ENCODE results near the gene MYL6. TPM values are rescaled to one million over a fixed set of nuclear protein-coding genes. Genes with fewer than 3 reads are reported as not detected.

MYL6 gene
- total RNA-seq, 1 experiment from 2014 or later = 1,181 TPM

- H2BK12ac ChIP-seq (ENCODE audit: insufficient read length, low read depth, low read length) = no peak overlapping the region
- no peak overlapping the region; a peak in 1 of 5 replicates for H3K4me3 Mint-ChIP-seq
These were observed 34.4 kb downstream of the MYL6 start for GRCh38 chr12:56192582-56192981.

More at GRCh38 chr12:56192582-56192981, 34.4 kb downstream of the MYL6 start:
- Mint-ChIP-seq H3K4me1 (peaks cover 22 to 25% of the 10 kb centered on the region in 2 experiments), H3K27me3 (ENCODE audit: low read depth) (peaks cover 3% of the 10 kb centered on the region; the same call in 1 of the 2 replicates), H3K9me3 (0 out of 5 replicates have a peak, but pooled peaks cover 0 to 3% of the 10 kb centered on the region in 2 experiments), H3K27ac (no peak overlapping the region), H3K36me3 (ENCODE audit: insufficient read depth in 1 of 3, low read depth in 3 of 3) (peaks cover 13 to 20% (median 16%) of the 10 kb centered on the region in 3 experiments; a peak in 6 of 7 replicates)
- H3K9ac ChIP-seq (ENCODE audit: extremely low read depth, insufficient read length, low read length) = no peak overlapping the region
- H3K27ac ChIP-seq (ENCODE audit: insufficient read length, low read depth, low read length) = no peak overlapping the region
- H2BK20ac ChIP-seq (ENCODE audit: low read depth, low read length, poor library complexity, severe bottlenecking) = no peak overlapping the region
- H4K91ac ChIP-seq (ENCODE audit: insufficient read length, low read depth, low read length) = no peak overlapping the region
- no peak overlapping the region for H3K56ac ChIP-seq (ENCODE audit: insufficient read length, low read depth, low read length)
- H3K18ac ChIP-seq (ENCODE audit: insufficient read length, low read depth, low read length) = no peak overlapping the region
- no peak for TF ChIP-seq CTCF (conservative IDR thresholded peaks at IDR 0.05)
- H4K5ac ChIP-seq (ENCODE audit: insufficient read length, low read depth, low read length) = no peak overlapping the region
- H4K8ac ChIP-seq (replicated peaks; ENCODE audit: insufficient read length, low read depth, low read length) = no peak overlapping the region
- H3K23ac ChIP-seq (ENCODE audit: insufficient read length, low read depth, low read length) = no peak overlapping the region
- no peaks in the 10 kb centered on the region for H4K20me1 ChIP-seq (ENCODE audit: control insufficient read depth, insufficient read depth, insufficient read length)
- H2AFZ ChIP-seq (ENCODE audit: low read length) = no peak overlapping the region
- H3K9me3 ChIP-seq (ENCODE audit: control insufficient read depth, low read depth, low read length) = no peaks in the 10 kb centered on the region
- H3K4me2 ChIP-seq (ENCODE audit: insufficient read depth, insufficient read length, low read length) = no peak overlapping the region
- H3K23me2 ChIP-seq (ENCODE audit: insufficient read length, low read depth, low read length, poor library complexity, severe bottlenecking) = peaks cover 12% of the 10 kb centered on the region
- no peak overlapping the region for H2AK5ac ChIP-seq (ENCODE audit: insufficient read length, low read length)
- no peak overlapping the region for H3K14ac ChIP-seq (ENCODE audit: insufficient read depth, low read length)
- no peak for DNase-seq
- no peak overlapping the region for H3K4ac ChIP-seq (ENCODE audit: low read depth, low read length)
- peaks cover 4% of the 10 kb centered on the region for H3K79me1 ChIP-seq (ENCODE audit: insufficient read depth, low read depth, low read length, poor library complexity, severe bottlenecking)
- H3K79me2 ChIP-seq (ENCODE audit: insufficient read depth, low read length) = peaks cover 8% of the 10 kb centered on the region; the same call in 1 of the 2 replicates
- no peak overlapping the region for H3T11ph ChIP-seq (ENCODE audit: low read length)
- no peak overlapping the region for H2BK5ac ChIP-seq (ENCODE audit: insufficient read length, low read length)
- H3K27me3 ChIP-seq (ENCODE audit: insufficient read depth, low read length) = no peaks in the 10 kb centered on the region
- peaks cover 8% of the 10 kb centered on the region for H3K4me1 ChIP-seq (ENCODE audit: insufficient read depth, low read length)
- H2BK15ac ChIP-seq (ENCODE audit: low read depth, low read length) = no peak overlapping the region
- H2BK120ac ChIP-seq (ENCODE audit: low read depth, low read length, poor library complexity, severe bottlenecking) = no peak overlapping the region
